ENCODE measurements around the gene MRO.
"Not testable (repeated sequence)": the region's sequence is repeated elsewhere in the genome, so short reads cannot be mapped to it uniquely, and the experiment has no call there.

- not testable (repeated sequence) for TF ChIP-seq CTCF (IDR thresholded peaks at IDR 0.05; ENCODE audit: low read depth, low read length); EZH2phosphoT487 (IDR thresholded peaks at IDR 0.05; ENCODE audit: low read depth)
Observed at GRCh38 chr18:50857166-50857565, 37.4 kb upstream of the MRO start.
